Measurements from ENCODE around the gene C1orf198.

The C1orf198 gene

GRCh38 chr1:230833511-230833910 lies 34.8 kb downstream of the C1orf198 start:
- no peak for DNase-seq (ENCODE audit: low spot score)

DNA sequence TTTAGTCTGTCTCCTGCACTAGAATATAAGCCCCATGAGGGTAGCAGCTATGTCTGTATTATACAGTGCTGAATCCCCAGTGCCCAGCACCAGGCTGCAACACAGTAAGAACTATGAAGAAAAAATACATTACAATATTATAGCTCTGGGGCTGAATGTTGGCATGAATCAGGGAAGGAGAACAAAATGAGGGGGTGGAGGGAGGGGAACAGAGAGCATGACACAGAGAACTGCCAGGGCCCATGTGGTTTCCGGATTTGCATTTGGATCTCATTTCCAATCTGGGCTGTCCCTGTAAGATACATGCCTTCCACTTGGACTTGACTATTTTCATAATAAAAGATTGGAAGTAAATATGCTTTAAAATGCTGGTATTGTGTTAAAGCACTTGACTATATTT lies 35.8 kb downstream of the C1orf198 start:
- DNase-seq (ENCODE audit: low spot score) = peak; percentile 61

GRCh38 chr1:230831771-230832170 lies 36.5 kb downstream of the C1orf198 start:
- no peak for DNase-seq (ENCODE audit: low spot score)

GRCh38 chr1:230828421-230828820 lies 39.9 kb downstream of the C1orf198 start:
- no peak for DNase-seq (ENCODE audit: low spot score)

DNA sequence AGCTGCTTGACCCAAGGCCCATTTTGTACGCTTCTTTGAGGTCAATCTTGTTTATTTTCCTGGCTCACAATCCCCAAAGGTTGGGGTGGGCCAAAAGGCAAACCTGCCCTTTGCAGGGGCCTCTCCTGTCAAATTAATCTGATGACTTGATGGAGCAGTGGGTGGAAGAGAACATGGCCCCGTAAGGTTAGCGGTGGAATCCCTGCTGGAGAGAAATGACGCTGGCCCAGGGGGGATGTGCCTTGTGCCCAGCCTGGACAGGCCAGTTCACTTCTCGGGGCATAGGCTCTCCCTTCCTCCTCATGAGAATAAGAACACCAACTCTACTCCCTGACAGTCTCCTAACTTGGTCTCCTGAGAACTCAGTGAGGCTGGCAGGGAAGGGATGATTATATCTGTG lies 40.5 kb downstream of the C1orf198 start:
- no peak for DNase-seq (ENCODE audit: low spot score)

GRCh38 chr1:230827081-230827681 lies 41.1 kb downstream of the C1orf198 start:
- DNase-seq (ENCODE audit: low spot score) = no peak

DNA sequence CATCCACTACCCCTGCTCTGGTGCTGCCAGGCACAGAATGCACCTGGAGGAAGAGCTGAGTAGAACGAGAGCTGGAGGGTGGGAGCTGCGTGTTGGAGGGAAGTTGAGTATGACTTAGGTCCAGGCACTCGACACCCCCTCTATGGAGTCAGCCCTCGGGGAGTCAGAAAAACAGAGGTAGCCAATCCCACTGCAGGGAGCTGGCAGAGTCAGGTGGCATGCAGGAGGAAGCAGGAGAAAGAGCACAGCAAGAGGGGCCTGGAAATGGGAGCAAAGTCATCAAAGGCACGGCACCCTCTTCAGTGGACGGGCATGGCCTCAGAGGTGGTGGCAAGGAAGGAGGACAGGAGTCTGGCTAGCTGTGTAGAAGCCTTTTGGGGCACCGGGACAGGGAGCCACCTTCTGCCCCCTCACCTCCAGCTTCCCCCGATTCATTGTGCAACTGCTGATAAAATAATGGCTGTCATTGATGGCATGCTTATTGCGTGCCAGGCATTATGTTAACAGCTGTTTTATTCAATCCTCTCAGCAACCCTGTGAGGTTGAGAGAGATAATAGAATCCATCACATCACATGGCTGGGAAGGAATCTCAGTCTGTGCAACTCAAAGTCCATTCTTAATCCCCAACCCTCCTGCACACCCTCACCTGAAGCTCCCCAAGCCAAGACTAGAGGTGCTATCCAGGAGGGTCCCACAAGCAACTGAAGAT lies 42.0 kb downstream of the C1orf198 start:
- DNase-seq (ENCODE audit: low spot score) = no peak

- peak; percentile 41 for DNase-seq (ENCODE audit: low spot score)
Measured at GRCh38 chr1:230825761-230826160, 42.6 kb downstream of the C1orf198 start.

GRCh38 chr1:230824919-230825721 lies 43.2 kb downstream of the C1orf198 start:
- peak; percentile 65 for DNase-seq (ENCODE audit: low spot score)

DNA sequence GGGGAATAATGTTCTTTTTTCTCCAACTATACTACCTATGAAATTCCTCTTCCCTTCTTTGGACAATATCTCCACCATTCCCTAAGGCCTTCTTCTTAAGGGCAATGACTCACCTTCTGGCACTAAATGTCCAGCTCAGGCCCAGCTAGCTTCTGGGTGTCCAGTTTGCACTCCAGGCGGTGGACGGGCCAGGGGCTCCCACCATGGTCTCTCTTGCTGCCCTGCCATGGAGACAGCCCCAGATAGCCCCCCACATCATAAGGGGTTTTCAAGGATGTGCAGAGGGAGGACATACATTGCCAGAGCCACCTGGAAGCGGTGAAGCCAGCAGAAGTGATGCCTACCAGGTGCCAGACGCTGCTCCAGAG lies 43.8 kb downstream of the C1orf198 start:
- no peak for DNase-seq (ENCODE audit: low spot score)

GRCh38 chr1:230823931-230824381 lies 44.4 kb downstream of the C1orf198 start:
- DNase-seq (ENCODE audit: low spot score) = no peak

- DNase-seq (ENCODE audit: low spot score) = peak; percentile 64
Measured at GRCh38 chr1:230823426-230823825, 44.9 kb downstream of the C1orf198 start.

GRCh38 chr1:230822092-230822581 lies 46.2 kb downstream of the C1orf198 start:
- DNase-seq (ENCODE audit: low spot score) = peak; percentile 79

DNA sequence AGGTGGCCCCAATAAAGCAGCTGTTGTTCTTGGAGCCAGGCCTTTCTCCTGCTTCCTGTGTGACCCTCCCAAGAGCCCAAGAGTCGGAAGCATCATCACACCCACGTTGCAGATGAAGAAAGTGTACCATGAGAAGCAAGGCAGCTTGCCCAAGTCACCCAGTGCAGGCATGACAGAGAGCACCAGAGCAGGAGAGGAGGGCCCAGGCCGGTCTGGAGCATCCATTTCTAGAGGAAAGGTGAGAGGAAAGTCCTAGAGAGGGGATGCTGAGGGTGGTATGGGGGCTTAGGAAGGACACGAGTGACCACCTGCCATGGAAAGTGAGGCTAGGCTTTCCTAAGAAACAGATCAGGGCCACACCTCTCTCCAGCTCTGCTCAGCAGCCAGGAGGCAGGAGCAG lies 47.0 kb downstream of the C1orf198 start:
- no peak for DNase-seq (ENCODE audit: low spot score)

DNA sequence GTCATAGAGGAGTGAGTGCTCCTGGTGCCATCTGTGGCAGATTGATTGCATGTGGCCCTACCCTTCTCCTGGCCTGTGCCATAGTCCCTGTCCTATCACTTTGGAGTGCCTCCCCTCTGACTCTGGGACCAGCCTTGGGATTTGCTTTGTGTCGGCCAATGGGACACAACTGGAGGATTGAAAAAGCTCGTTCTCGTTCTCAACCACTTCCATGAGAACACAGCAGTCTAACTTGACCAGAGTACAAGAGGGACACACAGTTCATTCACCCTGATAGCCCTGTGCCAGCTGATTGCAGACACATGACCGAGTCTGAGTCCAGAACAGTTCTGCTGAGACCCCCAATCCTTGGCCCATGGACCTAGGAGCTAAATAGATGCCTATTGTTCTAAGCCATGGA lies 47.8 kb downstream of the C1orf198 start:
- no peak for DNase-seq (ENCODE audit: low spot score)

DNA sequence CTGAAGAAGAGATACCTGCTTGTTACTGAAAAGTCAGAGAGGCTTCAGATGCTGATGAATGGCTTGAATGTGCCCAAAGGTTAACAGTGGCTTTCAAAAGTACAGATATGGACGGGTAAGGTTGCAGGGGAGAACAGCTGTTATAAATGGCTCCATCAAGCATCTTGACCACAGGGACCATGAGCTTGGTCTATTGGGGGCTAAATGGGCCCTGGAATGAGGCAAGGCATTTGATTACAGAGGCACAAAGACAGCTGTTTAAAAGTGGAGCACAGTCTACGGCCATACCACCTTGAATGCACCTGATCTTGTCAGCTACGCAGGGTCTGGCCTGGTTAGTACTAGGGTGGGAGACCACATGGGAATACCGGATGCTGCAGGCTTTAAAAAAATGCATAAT lies 48.3 kb downstream of the C1orf198 start:
- no peak for DNase-seq (ENCODE audit: low spot score)

GRCh38 chr1:230818901-230819300 lies 49.4 kb downstream of the C1orf198 start:
- DNase-seq (ENCODE audit: low spot score) = no peak

DNA sequence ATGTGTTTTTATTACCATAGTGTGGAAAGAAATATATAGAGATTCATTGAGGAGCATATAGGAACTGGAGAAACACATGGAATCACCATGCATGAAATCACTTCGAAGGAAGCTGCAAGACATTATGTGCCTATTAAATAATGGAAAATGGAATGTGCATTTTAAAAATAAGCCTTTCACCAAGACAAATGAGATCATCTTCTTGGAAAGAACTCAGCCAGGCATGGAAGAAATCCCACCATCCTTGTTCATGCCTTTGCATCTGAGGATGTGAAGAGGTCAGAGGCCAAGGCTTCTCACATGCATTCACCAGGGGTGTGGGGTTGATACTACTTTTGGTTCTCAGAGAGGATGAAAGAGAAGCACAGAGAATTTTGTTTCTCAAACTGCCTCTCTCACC lies 50.0 kb downstream of the C1orf198 start:
- DNase-seq (ENCODE audit: low spot score) = peak; percentile 9

DNA sequence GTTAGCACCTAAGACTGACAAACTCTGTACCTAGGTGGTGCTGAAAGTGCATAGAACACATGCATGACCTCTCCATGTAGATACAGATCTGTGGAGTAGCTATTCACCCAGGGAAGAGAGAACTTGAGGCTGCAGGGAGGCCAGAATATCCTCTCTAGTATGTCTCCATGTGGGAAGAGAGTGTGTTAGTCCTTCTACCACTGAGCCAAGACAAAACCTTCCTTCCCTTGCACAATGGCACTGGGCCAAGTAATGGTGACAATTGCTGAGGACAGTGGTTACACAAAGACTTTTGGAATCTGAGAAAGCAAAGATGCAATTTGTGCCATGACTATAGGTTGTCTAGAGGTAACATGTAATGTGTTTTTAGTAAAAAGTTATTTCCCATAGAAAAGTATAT lies 52.3 kb downstream of the C1orf198 start:
- DNase-seq (ENCODE audit: low spot score) = no peak

DNA sequence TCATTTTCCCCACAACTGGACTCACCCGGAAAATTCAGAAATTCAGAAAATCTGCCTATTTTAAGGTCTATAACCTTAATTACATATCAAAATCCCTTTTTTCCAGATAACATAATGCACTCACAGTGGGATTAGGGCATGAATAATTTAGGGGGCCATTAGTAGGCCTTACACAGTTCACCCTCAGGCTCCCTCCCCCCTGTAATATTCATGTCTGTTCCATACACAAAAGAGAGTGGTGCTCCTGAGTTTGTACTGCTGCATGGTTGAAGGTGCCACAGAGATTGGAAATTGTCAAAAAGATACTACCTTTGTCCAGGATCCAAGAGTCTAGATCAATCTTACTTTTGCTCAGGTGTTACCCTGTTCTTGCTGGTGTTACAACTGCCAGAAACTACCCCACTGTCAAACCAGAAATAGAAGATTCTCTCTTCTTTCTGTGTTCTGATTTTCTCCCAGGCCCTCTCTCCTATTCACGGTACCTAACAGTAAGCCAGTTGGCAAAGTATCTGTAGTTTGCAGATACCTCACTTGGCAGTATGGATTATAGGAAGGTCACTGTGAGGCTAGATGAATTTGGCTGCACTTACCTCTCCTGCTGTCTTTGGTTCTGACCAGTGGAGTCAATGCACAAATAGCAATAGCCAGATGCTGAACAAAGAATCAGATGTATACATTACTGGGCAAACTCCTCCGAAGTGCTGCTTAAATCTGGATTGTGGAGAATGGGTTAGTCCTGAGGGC lies 53.2 kb downstream of the C1orf198 start:
- no peak for DNase-seq (ENCODE audit: low spot score)

DNA sequence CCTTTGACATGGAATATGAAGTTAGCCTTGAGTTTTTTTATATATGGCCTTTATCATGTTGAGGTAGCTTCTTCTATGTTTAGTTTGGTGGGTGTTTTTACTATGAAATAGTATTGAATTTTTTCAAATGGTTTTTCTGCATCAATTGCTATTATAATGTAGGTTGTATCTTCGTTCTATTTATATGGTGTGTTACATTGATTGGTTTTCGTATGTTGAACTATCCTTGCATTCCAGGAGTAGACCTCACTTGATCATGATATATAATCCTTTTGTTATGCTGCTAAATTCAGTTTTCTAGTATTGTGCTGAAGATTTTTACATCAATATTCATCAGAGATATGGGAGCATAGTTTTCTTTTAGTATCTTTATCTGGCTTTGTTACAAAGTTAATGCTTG lies 55.8 kb downstream of the C1orf198 start:
- no peak for DNase-seq (ENCODE audit: low spot score)
